Liver (tissue), 2 donors: ENCODE measurements around the gene GTF3C5.

Experiments
- CTCF ChIP-seq: fragments of 150-350 bp; IDR thresholded peaks from 2 replicates; pipeline ENCODE4 v1.5.1; 2017; ENCODE audit warnings: improper control_type of control experiment, low read depth, low read length; ENCODE audit not compliant: missing input control
- FOXA2 ChIP-seq: IDR thresholded peaks from 2 replicates; pipeline ENCODE4 v1.6.1; 2016; ENCODE audit warnings: antibody characterized with exemption
- YY1 ChIP-seq: IDR thresholded peaks from 2 replicates; pipeline ENCODE4 v1.6.1; 2016; ENCODE audit warnings: antibody characterized with exemption, mild to moderate bottlenecking
- ZBTB33 ChIP-seq: IDR thresholded peaks from 2 replicates; pipeline ENCODE4 v1.6.1; 2016; ENCODE audit warnings: antibody characterized with exemption
- donor health status: healthy.

GRCh38 chr9:133009906-133010582, 20.8 kb upstream of the GTF3C5 start:
- TF ChIP-seq CTCF (no peak), ZBTB33 (no peak), FOXA2 (no peak), YY1 (no peak)
